ENCODE measurements around the gene TP53I11. TPM values are rescaled to one million over a fixed set of nuclear protein-coding genes. Genes with fewer than 3 reads are reported as not detected.

TP53I11 gene
- total RNA-seq, result 100 to 1,000 TPM in 1 of 2 donors, 10 to 100 TPM in 1; 16.3 to 147 TPM
- polyA plus RNA-seq (ENCODE audit: insufficient read length in 2 of 2), result 100 to 1,000 TPM in 1 of 2 donors, 10 to 100 TPM in 1; 51.0 to 101 TPM
- long read RNA-seq, donor 1, transcript TP53I11-208 (7 exons, 2,647 nt), result major isoform, 12 of 15 reads
- long read RNA-seq, donor 1, partial matches to known transcripts, result 0 of 15 reads
- long read RNA-seq, donor 1, other reads (novel, unspliced or antisense), result 0 of 15 reads
- long read RNA-seq, donor 2, partial matches to known transcripts, result 0 of 4 reads
- long read RNA-seq, donor 2, other reads (novel, unspliced or antisense), result 0 of 4 reads
- long read RNA-seq, donor 3, partial matches to known transcripts, result 29 of 35 reads
- long read RNA-seq, donor 3, other reads (novel, unspliced or antisense), result 0 of 35 reads
- long read RNA-seq, donor 4, partial matches to known transcripts, result 24 of 28 reads
- long read RNA-seq, donor 4, other reads (novel, unspliced or antisense), result 0 of 28 reads

GRCh38 chr11:44950625-44951476 is at the start of gene TP53I11:
Gene TP53I11 (minus strand): TSS chr11:44950883. CDS start chr11:44938335, 12,548 bp downstream.
- peak within 1 kb of the TSS; percentile 62 for H3K4me3 ChIP-seq (ENCODE audit: low read depth, low read length)
- WGBS (ENCODE audit: insufficient coverage), result 5% methylated on average over 79 of the region's 83 CpGs

GRCh38 chr11:44999068-44999467 is 48.4 kb upstream of the TP53I11 start:
- no peaks in the 10 kb centered on the region for H3K27me3 ChIP-seq (ENCODE audit: control insufficient read depth, insufficient read depth, low read length)
- WGBS (ENCODE audit: insufficient coverage), result no CpG with 5 or more reads among the region's 2 CpGs
- H3K36me3 ChIP-seq (ENCODE audit: control insufficient read depth, insufficient read depth, low read length), result no peaks in the 10 kb centered on the region
- H3K4me1 ChIP-seq (ENCODE audit: control insufficient read depth, insufficient read depth, low read length), result peaks cover 6% of the 10 kb centered on the region
- DNase-seq (ENCODE audit: low read depth in 4 of 6, low spot score in 6 of 6), result no peak
- H3K9me3 ChIP-seq (ENCODE audit: control insufficient read depth, insufficient read depth, low read length), result no peaks in the 10 kb centered on the region
- H3K4me3 ChIP-seq (ENCODE audit: low read depth, low read length), result no peak overlapping the region
- no peak overlapping the region for H3K27ac ChIP-seq (ENCODE audit: low read depth, low read length)

More at GRCh38 chr11:44950625-44951476, at the start of gene TP53I11:
- H3K27me3 ChIP-seq (ENCODE audit: control insufficient read depth, insufficient read depth, low read length), result peaks cover 3% of the 10 kb centered on the region
- peak in 2 of 6 donors; percentile 81 to 88 for DNase-seq (ENCODE audit: low read depth in 4 of 6, low spot score in 6 of 6)
- H3K27ac ChIP-seq (ENCODE audit: low read depth, low read length), result no peak within 1 kb of the TSS
- H3K4me1 ChIP-seq (ENCODE audit: control insufficient read depth, insufficient read depth, low read length), result peaks cover 45% of the 10 kb centered on the region
- peaks cover 5% of the 10 kb centered on the region for H3K36me3 ChIP-seq (ENCODE audit: control insufficient read depth, insufficient read depth, low read length)
- H3K9me3 ChIP-seq (ENCODE audit: control insufficient read depth, insufficient read depth, low read length), result no peaks in the 10 kb centered on the region

- 100% methylated on average over 1 of the region's 2 CpGs for WGBS (ENCODE audit: insufficient coverage)
Observed at GRCh38 chr11:44998051-44998450, 47.4 kb upstream of the TP53I11 start.

GRCh38 chr11:44997566-44997965 is 46.9 kb upstream of the TP53I11 start:
- 69% methylated on average over 2 of the region's 5 CpGs for WGBS (ENCODE audit: insufficient coverage)
- Histone ChIP-seq H3K4me1 (ENCODE audit: control insufficient read depth, insufficient read depth, low read length) (peaks cover 7% of the 10 kb centered on the region), H3K4me3 (ENCODE audit: low read depth, low read length) (no peak overlapping the region), H3K36me3 (ENCODE audit: control insufficient read depth, insufficient read depth, low read length) (no peaks in the 10 kb centered on the region), H3K9me3 (ENCODE audit: control insufficient read depth, insufficient read depth, low read length) (no peaks in the 10 kb centered on the region), H3K27ac (ENCODE audit: low read depth, low read length) (no peak overlapping the region), H3K27me3 (ENCODE audit: control insufficient read depth, insufficient read depth, low read length) (no peaks in the 10 kb centered on the region)
- DNase-seq (ENCODE audit: low read depth in 4 of 6, low spot score in 6 of 6), result no peak

More at GRCh38 chr11:44998051-44998450, 47.4 kb upstream of the TP53I11 start:
- H3K27me3 ChIP-seq (ENCODE audit: control insufficient read depth, insufficient read depth, low read length), result no peaks in the 10 kb centered on the region
- no peak overlapping the region for H3K27ac ChIP-seq (ENCODE audit: low read depth, low read length)
- no peak for DNase-seq (ENCODE audit: low read depth in 4 of 6, low spot score in 6 of 6)
- no peak overlapping the region for H3K4me3 ChIP-seq (ENCODE audit: low read depth, low read length)
- no peaks in the 10 kb centered on the region for H3K36me3 ChIP-seq (ENCODE audit: control insufficient read depth, insufficient read depth, low read length)
- no peaks in the 10 kb centered on the region for H3K9me3 ChIP-seq (ENCODE audit: control insufficient read depth, insufficient read depth, low read length)
- H3K4me1 ChIP-seq (ENCODE audit: control insufficient read depth, insufficient read depth, low read length), result peaks cover 6% of the 10 kb centered on the region

GRCh38 chr11:44994753-44995152 is 44.1 kb upstream of the TP53I11 start:
- Histone ChIP-seq H3K9me3 (ENCODE audit: control insufficient read depth, insufficient read depth, low read length) (no peaks in the 10 kb centered on the region), H3K27me3 (ENCODE audit: control insufficient read depth, insufficient read depth, low read length) (no peaks in the 10 kb centered on the region), H3K4me1 (ENCODE audit: control insufficient read depth, insufficient read depth, low read length) (peaks cover 28% of the 10 kb centered on the region), H3K36me3 (ENCODE audit: control insufficient read depth, insufficient read depth, low read length) (no peaks in the 10 kb centered on the region), H3K27ac (ENCODE audit: low read depth, low read length) (no peak overlapping the region), H3K4me3 (ENCODE audit: low read depth, low read length) (no peak overlapping the region)
- DNase-seq (ENCODE audit: low read depth in 4 of 6, low spot score in 6 of 6), result no peak
- WGBS (ENCODE audit: insufficient coverage), result 77% methylated on average over 4 of the region's 5 CpGs

GRCh38 chr11:44993971-44994704 is 43.5 kb upstream of the TP53I11 start:
- DNase-seq (ENCODE audit: low read depth in 4 of 6, low spot score in 6 of 6), result peak in 1 of 6 donors; percentile 59
- Histone ChIP-seq H3K27me3 (ENCODE audit: control insufficient read depth, insufficient read depth, low read length) (no peaks in the 10 kb centered on the region), H3K4me1 (ENCODE audit: control insufficient read depth, insufficient read depth, low read length) (peaks cover 32% of the 10 kb centered on the region), H3K9me3 (ENCODE audit: control insufficient read depth, insufficient read depth, low read length) (no peaks in the 10 kb centered on the region), H3K36me3 (ENCODE audit: control insufficient read depth, insufficient read depth, low read length) (no peaks in the 10 kb centered on the region), H3K4me3 (ENCODE audit: low read depth, low read length) (no peak overlapping the region), H3K27ac (ENCODE audit: low read depth, low read length) (no peak overlapping the region)
- WGBS (ENCODE audit: insufficient coverage), result 54% methylated on average over 6 of the region's 10 CpGs

GRCh38 chr11:44992774-44993173 is 42.1 kb upstream of the TP53I11 start:
- H3K4me1 ChIP-seq (ENCODE audit: control insufficient read depth, insufficient read depth, low read length), result peaks cover 32% of the 10 kb centered on the region
- no peak overlapping the region for H3K4me3 ChIP-seq (ENCODE audit: low read depth, low read length)
- WGBS (ENCODE audit: insufficient coverage), result 80% methylated on average over 1 of the region's 4 CpGs
- H3K36me3 ChIP-seq (ENCODE audit: control insufficient read depth, insufficient read depth, low read length), result no peaks in the 10 kb centered on the region
- no peak overlapping the region for H3K27ac ChIP-seq (ENCODE audit: low read depth, low read length)
- no peak for DNase-seq (ENCODE audit: low read depth in 4 of 6, low spot score in 6 of 6)
- no peaks in the 10 kb centered on the region for H3K9me3 ChIP-seq (ENCODE audit: control insufficient read depth, insufficient read depth, low read length)
- H3K27me3 ChIP-seq (ENCODE audit: control insufficient read depth, insufficient read depth, low read length), result no peaks in the 10 kb centered on the region

- WGBS (ENCODE audit: insufficient coverage), result 26% methylated on average over 3 of the region's 3 CpGs
- no peak overlapping the region for H3K4me3 ChIP-seq (ENCODE audit: low read depth, low read length)
Observed at GRCh38 chr11:44992181-44992582, 41.5 kb upstream of the TP53I11 start.

GRCh38 chr11:44990665-44991064 is 40.0 kb upstream of the TP53I11 start:
- no peak overlapping the region for H3K27ac ChIP-seq (ENCODE audit: low read depth, low read length)
- WGBS (ENCODE audit: insufficient coverage), result 74% methylated on average over 4 of the region's 5 CpGs
- no peak overlapping the region for H3K4me3 ChIP-seq (ENCODE audit: low read depth, low read length)
- H3K36me3 ChIP-seq (ENCODE audit: control insufficient read depth, insufficient read depth, low read length), result no peaks in the 10 kb centered on the region
- H3K9me3 ChIP-seq (ENCODE audit: control insufficient read depth, insufficient read depth, low read length), result no peaks in the 10 kb centered on the region
- H3K4me1 ChIP-seq (ENCODE audit: control insufficient read depth, insufficient read depth, low read length), result peaks cover 32% of the 10 kb centered on the region
- DNase-seq (ENCODE audit: low read depth in 4 of 6, low spot score in 6 of 6), result no peak
- no peaks in the 10 kb centered on the region for H3K27me3 ChIP-seq (ENCODE audit: control insufficient read depth, insufficient read depth, low read length)

More at GRCh38 chr11:44992181-44992582, 41.5 kb upstream of the TP53I11 start:
- Histone ChIP-seq H3K4me1 (ENCODE audit: control insufficient read depth, insufficient read depth, low read length) (peaks cover 32% of the 10 kb centered on the region), H3K27me3 (ENCODE audit: control insufficient read depth, insufficient read depth, low read length) (no peaks in the 10 kb centered on the region), H3K9me3 (ENCODE audit: control insufficient read depth, insufficient read depth, low read length) (no peaks in the 10 kb centered on the region), H3K27ac (ENCODE audit: low read depth, low read length) (no peak overlapping the region), H3K36me3 (ENCODE audit: control insufficient read depth, insufficient read depth, low read length) (no peaks in the 10 kb centered on the region)
- peak in 3 of 6 donors; percentile 20 to 90 (median 20) for DNase-seq (ENCODE audit: low read depth in 4 of 6, low spot score in 6 of 6)
